ENCODE data around the gene IL22RA2.
"Not testable (repeated sequence)": the region's sequence is repeated elsewhere in the genome, so short reads cannot be mapped to it uniquely, and the experiment has no call there.

IL22RA2 gene, protein sequence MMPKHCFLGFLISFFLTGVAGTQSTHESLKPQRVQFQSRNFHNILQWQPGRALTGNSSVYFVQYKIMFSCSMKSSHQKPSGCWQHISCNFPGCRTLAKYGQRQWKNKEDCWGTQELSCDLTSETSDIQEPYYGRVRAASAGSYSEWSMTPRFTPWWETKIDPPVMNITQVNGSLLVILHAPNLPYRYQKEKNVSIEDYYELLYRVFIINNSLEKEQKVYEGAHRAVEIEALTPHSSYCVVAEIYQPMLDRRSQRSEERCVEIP

GRCh38 chr6:137173501-137173900 is at the start of gene IL22RA2:
Gene IL22RA2, minus strand, starts transcription at chr6:137173644. Its CDS starts 11,895 bp downstream, at chr6:137161749.
- no peak for DNase-seq

DNA sequence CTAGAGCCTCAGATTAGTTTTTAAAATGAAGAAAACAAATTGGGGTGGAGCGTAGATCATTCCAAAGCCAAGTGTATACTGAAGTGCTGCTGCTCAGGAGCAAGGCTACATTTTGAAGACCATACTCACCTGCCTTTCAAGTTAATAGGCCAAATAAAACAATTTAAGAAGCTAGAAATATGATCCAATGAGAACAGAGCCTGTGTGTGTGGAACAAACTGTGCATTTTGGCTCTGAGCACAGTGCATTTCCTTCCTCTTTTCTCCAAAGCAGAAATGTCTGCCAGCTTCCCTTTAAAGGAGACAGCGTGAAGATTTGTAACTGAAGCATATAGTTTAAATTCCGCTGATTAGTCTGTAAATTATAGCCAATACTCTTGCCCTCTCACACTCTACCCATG is 48.9 kb upstream of the IL22RA2 start:
- no peak for DNase-seq

DNA sequence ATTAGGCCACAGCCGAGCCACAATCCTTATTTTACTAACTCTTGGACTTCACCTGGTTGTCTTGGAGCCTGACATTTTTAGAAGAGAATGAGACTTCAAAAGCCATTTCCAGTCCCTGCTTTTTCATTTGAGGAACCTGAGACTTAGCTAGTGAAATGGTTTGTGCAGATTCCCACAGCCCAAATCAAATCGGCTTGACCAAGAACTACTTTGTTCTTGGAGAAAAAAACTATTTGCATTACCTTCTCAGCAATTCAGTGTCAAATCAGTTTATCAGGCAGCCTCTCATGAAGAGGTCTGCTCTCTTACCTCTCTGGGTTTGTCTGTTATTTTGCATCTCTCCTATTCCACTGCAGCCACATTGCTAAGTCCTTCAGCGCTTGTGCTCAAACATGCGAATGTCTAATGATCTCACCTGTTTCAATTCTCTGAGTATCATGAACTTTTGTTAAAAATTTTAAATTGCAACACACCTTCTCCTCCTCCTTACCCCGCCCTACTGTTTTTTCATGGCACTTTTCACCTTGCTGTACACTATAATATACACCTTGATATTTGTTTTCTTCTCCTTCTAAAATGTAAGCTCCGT is 46.3 kb upstream of the IL22RA2 start:
- no peak for DNase-seq

- DNase-seq: peak; percentile 66
Measured at GRCh38 chr6:137218917-137219663, 45.6 kb upstream of the IL22RA2 start, which contains the start of gene IFNGR1. Gene IFNGR1, minus strand, starts transcription at chr6:137219385. Its CDS starts 58 bp downstream, at chr6:137219327.

DNA sequence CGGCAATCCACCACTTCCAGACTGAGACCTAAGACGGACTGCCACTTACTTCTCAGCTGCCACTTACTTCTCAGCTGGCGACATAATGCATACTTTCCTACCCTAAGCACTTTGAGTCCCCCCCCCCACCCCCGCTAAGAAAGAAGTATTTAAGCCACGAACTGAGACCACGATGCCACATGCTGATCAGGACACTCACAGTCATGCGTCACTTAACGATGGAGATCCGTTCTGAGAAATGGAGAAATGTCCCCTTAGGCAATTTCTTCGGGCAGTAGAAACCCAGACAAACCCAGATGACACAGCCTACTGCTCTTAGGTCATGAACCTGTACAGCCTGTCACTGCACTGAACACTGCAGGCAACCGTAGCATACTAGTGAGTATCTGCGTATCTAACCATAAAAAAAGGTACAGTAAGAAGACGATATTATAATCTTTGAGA is 45.1 kb upstream of the IL22RA2 start:
- DNase-seq: no peak

- peak; percentile 28 for DNase-seq
Measured at GRCh38 chr6:137217801-137218472, 44.5 kb upstream of the IL22RA2 start.

- DNase-seq: no peak
Measured at GRCh38 chr6:137216875-137217553, 43.6 kb upstream of the IL22RA2 start.

DNA sequence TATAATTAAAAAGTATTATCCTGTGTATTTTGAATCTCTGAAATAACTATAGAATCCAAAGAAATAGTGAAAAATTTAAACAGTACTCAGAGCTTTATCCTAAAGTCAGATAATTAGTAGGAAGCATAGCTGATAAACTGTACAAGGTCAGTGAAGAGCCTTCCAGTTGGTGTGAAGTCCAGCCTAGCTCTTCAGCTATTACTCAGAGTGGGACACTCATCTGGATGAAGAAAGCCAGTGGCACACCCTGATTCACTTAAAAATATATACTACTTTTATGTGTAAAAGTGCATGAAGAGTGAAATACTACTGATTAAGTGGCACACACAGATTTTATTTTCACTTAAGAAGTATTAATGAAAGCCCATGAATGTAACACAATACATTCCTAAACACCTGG is 42.7 kb upstream of the IL22RA2 start:
- DNase-seq: no peak

- not testable (repeated sequence) for DNase-seq
Measured at GRCh38 chr6:137215630-137216029, 42.2 kb upstream of the IL22RA2 start.

- no peak for DNase-seq
Measured at GRCh38 chr6:137214931-137215330, 41.5 kb upstream of the IL22RA2 start.

DNA sequence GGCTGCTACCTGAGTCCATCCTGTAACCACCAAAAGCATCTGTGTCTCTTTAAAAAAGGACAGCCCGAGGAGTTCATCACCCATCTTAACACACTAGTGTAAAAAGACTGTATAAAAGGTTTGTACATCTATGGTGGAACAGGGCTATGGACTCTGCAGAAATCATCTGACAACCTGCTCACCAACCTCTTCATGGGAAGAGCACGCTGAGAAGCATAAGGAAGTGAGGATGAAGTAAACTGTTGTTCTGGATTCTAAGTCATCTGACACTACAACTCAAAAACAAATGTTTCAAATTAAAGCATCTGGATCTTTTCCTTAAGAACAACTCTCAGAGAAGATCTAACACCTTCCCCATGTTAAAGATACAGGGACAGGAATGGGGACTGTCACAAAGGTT is 40.4 kb upstream of the IL22RA2 start:
- no peak for DNase-seq

DNA sequence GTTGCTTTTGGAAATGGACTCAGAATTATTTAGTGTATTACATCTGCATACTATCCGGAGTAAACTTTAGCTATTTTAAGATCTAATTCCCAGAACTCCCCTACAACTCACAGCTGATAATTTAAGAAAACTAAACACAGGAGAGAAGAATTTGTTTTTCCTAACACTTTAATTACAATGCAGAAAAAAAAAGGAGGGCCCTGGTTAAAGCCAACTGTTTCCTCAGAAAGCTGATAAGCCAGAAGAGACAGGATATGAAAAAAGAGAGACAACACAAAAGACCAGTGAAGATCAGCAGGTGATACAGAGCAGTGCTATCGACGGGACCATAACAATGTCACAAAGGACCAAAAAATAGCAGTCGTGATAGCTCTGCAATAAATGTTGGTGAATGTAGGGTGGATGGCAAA is 39.9 kb upstream of the IL22RA2 start:
- DNase-seq: no peak

DNA sequence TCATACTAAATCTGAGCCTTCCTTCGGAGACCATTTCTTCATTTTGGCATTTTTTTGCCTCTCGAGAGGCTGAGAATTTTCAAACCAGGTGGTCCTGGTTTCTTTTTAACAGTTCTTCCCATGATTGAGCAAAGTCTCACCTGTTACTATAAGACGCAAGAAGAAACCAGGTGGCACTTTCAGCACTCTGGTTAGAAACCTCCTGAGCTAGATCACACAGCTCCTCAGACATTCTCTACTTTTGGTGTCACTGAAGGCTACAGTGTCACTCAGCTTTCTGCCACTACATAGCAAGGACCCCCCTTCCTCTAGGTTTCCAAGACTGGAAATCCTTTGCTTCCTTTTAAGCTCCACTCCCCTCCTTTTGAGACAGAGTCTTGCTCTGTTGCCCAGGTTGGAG is 38.5 kb upstream of the IL22RA2 start:
- no peak for DNase-seq

DNA sequence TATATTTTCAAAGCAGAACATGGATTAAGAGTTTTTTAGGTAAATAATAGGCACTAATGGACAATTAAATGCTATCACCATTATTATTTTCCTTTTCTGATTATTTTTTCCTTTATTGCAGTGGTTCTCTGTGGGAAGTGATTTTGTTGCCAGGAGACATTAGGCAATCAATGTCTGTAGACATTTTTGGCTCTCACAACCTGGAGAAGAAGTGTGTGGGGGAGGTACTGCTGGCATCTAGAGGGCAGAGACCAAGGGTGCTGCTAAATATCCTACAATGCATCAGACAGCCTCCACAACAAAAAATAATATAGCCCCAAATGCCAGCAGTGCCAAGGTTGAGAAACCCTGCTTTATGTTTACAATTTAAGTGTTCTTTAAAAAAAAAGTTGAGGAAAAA is 37.5 kb upstream of the IL22RA2 start:
- DNase-seq: no peak

- DNase-seq: no peak
Measured at GRCh38 chr6:137208279-137208678, 34.8 kb upstream of the IL22RA2 start.

GRCh38 chr6:137207457-137207856 is 34.0 kb upstream of the IL22RA2 start:
- not testable (repeated sequence) for DNase-seq

GRCh38 chr6:137206577-137206976 is 33.1 kb upstream of the IL22RA2 start:
- no peak for DNase-seq

GRCh38 chr6:137203256-137203655 is 29.8 kb upstream of the IL22RA2 start:
- DNase-seq: no peak

DNA sequence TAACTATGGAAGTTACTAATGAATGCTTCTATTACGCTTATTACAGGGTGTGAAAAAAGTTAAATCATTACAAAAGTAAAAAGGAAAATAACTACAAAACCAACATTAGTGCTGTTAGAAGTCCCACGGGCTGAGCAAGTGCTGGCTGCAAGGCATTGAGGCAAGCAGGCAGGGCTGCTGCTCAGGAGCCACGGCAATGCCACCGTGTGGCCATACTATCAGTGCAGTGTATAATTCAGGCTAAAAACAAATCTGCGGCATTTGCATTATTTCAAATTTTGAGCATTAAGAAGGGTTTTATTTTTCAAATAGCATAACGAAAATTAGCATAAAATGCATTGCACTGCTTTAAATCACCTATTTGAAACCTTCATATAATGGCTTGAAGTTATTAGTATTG is 28.6 kb upstream of the IL22RA2 start:
- no peak for DNase-seq

DNA sequence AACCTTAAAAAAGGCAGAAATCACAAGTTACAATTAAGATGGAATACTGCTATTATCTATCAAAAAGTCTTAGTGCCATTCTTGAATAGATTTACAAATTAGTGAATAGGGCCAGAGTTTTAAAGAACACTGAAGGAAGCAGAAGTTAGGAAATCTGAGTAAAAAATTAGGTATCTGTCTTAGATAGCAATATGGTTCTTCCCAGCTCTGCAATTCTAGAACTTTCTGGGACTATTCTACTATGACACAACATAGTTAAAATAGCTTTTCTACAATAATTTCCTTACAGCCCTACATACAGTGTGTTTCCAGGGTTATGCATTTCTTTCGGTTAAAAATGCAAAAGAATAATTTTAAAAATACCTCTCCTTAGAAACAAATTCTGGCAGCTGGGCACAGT is 27.6 kb upstream of the IL22RA2 start:
- DNase-seq: no peak

GRCh38 chr6:137200288-137200687 is 26.8 kb upstream of the IL22RA2 start:
- no peak for DNase-seq

Measured in kidney glomerular epithelial cell (primary cell).